GM18511 (cell line): ENCODE measurements around the gene MVB12B.

Source experiments
- ATAC-seq: cut with Tn5 transposase; IDR thresholded peaks from one replicate; pipeline ENCODE4 v1.9.1; 2021; ENCODE audit warnings: mild to moderate bottlenecking, moderate library complexity; ENCODE audit not compliant: unreplicated experiment

The MVB12B gene

DNA sequence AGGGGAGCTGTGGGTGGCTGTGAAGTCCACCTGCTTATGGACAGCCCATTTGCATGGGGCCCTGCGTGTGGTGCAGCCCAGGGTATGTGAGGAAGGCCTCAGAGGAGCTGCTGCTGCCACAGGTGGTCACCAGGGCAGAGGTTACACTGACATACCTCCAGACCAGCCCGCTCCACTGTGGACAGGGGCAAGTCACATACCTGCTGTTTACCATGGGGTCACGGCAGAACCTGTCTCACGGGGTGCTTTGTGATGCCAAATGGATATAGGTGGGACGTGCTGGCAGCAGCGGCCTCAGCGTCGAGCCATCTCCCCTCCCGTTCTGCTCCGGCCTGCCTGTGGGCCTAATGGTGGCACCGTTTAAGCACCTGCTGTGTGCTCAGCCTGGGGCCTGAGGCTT, 159.6 kb downstream of the MVB12B start:
- no peak for ATAC-seq

DNA sequence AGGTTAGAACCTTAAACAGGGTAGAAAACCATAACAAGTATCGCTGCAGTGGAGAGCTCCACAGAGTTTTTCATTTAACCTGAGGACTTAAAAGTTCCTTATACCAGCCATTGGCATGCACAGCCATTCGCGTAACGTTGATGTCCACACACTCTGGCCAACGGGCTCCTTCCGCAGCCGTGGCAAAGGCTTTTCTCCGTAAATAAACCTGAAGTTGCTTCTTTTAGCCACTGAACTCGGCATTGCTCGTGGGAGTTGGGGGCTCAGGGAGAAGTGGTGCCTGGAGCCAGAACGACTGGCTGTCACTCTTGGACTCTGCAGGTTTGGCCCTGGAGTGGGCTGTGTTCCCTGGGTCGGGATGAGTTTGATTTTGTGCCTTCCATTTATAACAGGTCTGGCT, 161.2 kb downstream of the MVB12B start:
- no peak for ATAC-seq

DNA sequence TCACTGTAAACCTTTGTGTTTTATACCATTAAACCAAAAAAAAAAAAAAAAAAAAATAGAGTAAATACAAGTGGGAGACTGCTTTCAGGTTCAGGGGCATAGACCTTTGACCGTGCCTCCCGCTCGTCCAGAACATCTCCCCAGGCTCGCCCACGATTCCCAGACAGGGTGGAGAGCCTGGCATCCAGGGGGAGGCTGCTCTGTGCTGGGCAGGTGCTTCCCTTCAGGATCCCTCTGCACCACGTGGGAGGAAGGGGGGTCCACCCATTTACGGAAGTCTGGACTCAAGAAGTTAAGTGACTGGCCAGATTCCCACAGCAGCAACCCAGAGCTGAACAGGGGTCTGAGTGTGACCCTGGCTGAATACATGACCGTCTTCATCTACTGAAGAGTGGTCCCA, 161.7 kb downstream of the MVB12B start:
- ATAC-seq = no peak

DNA sequence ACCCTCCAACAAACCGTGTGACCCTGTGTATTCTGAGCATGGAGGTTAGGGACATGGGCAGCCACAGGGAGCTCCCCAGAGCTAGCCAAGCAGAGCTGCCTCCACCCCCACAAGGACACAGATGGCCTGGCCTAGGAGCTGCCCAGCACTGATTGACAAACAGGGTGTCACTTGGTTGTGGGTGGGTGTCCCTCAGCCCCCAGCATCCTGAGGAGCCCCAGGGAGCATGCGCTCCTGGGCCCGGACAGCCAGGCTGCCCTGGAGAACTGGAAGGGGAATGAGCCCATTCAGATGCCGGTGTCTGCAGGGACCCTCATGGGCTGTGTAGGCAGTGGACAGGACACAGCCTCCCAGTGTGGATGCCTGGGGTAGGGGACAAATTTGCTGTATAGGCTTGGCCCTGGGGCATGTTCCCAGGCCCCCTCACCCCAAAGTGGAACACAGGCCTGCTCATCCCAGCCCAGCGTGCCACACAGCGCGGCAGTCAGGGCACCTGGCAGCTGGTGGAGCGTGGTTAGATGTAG, 162.3 kb downstream of the MVB12B start:
- ATAC-seq = no peak

DNA sequence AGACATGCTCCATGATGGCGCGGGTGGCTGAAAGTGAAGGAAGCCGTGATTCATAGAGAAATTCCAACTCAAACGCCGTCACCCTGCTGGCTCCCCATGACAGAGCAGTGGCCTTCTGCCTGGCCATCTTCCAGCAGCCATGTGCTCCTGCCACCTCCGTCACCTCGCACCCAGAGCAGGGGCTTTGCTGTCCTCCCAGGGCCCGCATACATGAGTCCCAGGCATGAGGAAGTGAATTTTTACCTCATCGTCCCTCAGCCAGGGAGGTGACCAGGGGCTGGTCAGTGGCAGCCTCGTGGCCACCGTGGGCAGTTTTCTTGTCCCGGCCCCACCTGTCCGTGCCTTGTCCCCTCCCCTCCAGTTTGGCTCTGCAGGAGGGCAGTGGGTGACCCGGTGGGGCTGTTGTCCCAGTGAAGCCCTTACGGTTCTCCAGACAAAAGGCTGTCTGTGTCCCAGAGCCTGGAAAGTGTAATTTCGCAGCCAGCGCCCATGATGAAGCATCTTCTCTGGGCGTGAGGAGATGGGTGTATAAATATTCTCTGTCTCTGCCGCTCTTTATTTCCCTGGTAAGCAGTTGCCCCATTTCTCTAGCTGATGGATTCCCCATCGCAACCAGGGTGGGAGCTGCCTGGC, 163.1 kb downstream of the MVB12B start:
- ATAC-seq = no peak

DNA sequence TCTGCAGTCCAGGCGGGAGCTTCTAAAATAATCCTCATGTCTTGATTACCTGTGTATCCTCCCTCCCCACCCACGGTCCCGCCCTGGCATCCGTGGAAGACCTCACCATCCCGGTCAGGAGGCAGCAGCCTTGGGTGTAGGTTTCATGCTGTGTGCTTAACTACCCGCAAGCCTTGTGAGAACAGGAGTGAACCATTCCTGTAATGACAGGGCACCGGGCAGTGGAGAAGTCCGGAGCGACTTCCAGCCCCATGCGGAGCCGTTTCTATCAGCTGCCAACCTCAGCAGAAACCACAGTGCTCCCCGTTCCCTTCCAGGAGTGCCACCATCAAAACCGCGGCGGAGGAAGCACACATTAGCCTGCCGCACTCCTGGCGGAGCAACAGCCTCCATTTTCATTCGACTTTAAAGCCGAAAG, 163.6 kb downstream of the MVB12B start:
- no peak for ATAC-seq

DNA sequence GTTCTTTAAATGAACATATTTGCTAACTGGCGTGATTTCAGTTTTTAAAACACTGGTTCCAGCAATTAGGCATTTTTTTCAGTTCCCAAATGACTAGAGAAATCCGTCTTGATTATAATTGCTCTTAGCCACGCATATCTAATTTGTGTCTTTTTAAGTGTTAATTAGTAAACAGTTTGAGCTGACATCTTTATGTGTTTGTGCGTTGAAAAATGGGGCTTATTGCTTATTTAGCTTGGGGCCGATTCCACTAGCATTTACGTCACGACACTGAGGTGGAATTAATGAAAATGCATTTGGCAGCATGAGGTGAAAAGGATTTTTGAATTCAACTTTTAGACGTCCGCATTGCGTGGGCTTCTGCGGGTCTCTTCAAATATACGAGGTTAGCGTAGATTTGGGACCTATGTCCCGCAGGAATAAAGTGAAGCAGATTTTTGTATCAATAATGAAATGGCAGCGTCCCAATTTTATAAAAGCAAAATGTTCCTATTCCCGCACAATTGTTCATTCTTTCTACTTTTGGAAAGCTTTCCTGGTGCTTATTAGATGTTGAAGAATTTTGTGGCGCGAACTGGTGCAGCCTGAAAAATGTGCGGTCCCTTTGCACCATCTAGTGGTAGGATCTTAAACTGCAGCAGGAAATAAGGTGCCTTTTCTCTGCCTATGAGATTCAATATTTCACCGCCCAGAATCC, 164.4 kb downstream of the MVB12B start:
- no peak for ATAC-seq

DNA sequence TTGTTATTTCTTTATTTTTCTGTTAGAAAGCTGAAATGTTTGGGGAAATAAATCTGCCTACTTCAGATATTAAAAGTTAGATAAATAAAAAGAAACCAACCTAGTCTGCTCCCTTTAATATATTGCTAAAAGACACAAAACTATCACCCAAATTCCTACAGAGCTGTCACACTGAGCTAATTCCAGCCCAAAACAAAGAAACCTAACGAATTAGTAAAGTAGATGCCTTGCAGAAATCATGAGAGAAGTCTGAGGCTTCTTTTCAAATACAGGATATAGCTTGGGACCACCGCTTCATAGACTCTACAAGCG, 164.9 kb downstream of the MVB12B start:
- no peak for ATAC-seq

DNA sequence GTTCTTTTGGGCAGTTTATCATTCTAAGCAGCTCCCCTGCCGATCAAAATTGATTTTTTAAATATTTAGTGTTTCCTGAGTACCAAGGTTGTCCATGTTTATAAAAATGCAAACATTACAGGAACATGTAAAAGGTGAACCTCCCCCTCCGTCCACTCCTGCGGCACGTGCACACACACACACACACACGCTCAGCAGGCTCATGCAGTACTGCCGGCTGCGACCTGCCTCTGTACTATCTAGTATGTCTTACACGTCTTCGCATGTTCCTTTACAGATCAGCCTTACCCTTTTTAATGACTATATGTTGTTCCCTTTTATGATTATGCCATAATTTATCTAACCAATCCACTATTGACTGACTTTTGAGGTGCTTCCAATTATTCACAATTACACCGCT, 165.3 kb downstream of the MVB12B start:
- no peak for ATAC-seq

DNA sequence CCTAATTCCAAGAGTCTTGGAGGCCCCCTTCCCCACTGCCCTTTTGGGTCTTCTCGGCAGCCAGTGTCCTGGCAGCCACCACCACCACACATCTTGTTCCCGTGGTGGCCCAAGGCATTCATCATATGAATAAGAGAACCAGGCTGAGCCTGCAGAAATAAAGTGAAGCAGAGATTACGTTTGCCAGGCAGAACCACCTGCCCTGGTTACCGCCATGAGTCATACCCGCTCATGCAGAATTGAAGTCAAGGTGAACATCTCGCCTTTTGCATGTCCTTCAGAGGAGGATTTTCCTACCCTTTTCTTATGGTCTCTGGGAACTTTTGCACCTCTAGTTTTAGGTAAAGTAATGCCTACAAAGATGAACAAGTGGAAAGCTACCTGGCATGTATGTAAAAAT, 167.6 kb downstream of the MVB12B start:
- ATAC-seq = no peak

DNA sequence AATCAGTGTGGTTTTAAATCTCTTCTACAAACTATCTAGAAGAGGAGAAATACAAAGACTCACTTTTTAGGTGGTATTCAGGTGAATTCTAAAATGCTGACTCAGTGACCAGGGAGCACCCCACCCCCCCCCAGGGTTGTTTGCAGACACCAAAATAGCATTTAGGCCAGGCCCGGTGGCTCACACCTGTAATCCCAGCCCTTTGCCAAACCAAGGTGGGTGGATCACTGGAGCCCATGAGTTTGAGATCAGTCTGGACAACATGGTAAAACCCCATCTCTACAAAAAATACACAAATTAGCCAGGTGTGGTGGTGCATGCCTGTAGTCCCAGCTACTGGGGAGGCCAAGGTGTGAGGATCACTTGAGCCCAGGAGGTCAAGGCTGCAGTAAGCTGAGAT, 168.1 kb downstream of the MVB12B start:
- no peak for ATAC-seq

DNA sequence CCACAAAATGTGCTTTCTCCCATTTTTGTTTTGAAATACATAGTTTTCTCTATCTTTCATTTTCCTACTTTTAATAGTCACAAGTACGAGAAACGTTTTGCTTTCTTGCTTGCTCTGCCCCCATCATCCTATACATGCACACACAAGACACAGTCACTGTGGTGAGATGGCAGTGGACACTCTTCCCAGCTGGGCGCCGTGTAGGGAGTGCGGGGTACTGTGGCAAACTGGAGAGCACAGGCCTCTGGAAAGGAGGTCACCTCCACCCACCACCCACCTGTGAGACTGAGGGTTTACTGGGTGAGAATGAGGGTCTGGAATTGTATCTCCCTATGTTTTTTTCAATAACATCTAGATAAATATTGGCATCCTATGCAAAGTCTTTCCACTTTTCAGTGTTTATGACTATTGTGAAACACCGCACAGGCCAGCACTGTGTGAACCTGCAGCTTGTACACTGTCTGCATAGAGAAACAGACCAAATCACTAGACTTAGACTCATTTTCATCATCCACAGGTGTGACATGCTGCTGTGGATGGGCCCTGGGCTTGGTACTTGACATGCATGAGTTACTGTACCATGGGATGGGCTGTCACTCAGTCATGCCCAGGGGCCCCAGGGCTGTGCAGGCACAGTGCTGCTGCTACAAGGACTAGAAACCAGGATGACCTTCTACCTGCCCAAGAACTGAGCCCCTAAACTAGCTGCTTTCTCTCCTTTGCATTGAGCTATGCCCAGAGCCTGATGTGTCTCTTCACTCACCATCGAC, 169.0 kb downstream of the MVB12B start:
- ATAC-seq = no peak

DNA sequence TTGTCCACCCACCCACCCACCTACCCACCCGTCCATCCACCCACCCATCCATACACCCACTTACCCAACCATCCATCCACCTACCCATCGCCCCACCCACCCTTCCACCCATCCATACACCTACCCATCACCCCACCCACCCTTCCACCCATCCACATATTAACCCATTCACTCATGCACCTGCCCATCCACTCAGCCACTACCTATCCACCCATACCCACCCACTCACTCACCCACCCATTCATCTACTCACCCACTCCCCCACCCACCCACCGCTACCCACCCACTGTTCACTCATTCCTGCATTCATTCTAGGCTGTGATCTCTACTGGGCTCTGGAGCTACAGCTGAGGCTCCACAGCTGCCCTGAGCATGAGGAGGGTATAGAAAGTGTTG, 169.6 kb downstream of the MVB12B start:
- no peak for ATAC-seq

DNA sequence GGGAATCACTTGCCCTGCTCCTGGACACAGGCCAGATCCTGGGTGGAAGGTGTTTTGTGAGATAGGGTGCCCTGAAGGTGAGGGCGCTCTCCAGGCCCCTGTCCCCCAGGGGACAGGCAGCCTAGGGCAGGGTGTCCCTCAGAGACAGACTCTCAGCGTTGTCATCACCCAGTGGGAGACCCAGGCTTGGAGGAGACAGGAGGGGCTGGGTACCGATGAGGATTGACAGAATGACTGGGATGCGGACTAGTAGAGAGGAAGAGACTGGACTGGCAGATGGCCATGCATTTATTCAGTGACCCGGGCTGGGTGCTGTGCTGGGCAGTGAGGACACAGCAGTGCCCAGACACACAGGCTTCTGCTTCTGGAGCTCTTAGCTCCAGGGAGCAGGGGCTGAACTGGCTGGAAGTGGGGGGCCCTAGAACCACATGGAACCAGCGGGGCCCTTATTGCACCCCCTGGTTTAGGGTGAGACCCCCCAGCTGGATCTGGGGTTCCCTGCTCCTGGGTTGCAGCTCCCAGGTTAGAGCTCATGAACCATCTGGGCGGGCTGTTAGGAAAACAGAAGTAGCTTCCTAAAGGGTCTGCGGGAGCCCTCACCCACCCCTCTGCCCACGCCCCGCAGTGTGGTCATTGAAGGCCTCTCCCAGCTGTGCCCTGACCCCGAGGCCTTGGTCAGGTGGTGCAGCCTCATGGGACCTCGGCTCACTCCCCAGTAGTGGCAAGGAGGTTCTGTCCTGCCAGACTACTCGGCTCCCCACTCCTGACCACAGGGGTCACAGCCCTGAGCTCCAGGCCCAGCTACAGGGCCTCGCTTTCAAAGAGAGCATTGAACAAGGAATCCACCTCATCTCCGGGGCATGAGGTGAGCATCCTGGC, 170.4 kb downstream of the MVB12B start:
- no peak for ATAC-seq

DNA sequence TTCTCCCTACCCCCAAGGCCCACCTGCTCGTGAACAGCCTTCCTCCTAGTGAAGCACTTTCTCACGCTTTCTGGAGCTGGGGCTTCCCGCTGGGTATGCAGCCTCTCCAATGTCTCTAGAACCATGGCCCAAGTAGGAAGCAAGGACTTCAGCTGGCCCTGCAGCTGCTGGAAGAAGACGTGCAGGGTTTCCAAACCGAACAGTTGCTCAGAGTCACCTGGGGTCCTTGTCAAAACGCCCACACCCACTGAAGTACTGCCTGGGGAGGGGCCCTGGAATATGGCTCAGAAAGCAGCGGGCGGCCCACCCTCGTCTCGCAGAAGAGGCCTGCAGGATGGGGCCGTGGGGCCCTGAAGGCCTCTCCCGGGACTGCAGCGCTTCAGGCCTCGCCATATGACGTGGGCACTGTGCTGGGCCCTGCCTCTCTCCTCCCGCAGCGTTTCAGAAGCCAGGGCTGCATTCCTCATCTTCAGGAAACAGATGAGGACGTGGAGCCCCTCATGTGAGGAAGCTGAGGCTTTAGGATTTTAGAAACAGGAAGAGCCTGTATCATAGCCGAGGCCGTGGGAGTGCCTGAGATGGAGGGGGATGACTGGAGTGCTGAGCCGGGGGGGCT, 171.1 kb downstream of the MVB12B start:
- no peak for ATAC-seq

DNA sequence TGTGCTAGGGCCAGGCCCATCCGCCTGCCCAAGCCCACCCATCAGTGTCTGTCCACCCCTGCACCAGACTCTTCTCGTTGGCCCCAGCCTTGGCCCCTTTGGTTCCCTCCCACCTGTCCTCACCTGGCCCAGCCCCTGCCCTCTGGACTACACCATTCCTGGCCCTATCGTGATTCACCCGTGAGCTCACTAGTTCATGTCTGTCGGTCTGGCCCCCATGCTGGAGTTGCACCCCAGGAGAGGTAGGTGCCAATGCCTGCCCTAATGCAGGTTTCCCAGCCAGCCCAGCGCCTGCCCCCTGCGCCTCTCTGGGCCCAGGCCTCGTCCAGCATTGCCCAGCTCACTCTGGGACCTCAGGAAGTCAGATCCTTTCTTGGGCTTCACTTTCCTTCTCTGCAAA, 171.7 kb downstream of the MVB12B start:
- ATAC-seq = no peak

DNA sequence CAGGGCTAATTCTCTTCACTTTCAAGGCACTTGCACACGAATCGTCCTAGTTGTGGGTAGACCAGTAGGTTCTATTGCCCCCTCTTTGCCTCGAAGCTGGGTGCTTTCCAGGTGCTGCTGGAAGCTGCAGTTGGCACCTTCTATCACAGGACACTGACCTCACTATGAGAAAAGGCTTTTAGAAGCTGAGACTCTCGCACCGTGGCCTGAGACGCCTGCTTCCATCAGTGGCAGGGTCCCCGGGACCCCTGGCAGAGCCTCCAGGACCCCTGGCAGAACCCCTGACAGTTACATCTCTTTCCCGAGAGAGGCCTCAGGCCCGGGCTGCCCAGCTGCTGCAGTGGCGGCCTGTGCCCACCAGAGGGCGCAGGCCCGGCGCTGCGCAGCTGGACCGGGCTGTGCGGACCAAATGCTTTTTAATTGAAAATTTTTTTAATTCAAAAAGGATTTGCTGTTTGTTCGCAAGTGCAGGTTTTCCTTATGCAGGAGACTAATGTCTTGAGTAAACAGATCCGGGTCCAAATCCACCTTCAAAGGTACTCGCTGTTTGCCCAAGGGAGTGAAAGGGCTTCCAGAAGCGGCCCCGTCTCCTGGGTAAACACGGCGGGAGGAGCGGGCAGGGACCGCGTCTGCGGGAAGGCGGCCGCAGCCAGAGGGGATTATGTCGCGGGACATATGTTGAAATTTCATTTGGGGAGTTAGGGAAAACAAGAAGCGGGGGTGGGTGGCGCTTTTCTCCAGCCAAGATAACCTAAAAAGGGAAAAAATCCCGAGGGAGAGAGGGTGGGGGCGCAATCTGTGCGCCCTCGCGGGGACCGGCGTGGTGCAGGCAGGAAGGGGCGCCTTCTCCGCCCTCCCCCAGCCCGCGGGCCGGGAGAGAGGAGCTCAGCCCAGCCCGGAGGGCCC, 172.6 kb downstream of the MVB12B start:
- no peak for ATAC-seq

DNA sequence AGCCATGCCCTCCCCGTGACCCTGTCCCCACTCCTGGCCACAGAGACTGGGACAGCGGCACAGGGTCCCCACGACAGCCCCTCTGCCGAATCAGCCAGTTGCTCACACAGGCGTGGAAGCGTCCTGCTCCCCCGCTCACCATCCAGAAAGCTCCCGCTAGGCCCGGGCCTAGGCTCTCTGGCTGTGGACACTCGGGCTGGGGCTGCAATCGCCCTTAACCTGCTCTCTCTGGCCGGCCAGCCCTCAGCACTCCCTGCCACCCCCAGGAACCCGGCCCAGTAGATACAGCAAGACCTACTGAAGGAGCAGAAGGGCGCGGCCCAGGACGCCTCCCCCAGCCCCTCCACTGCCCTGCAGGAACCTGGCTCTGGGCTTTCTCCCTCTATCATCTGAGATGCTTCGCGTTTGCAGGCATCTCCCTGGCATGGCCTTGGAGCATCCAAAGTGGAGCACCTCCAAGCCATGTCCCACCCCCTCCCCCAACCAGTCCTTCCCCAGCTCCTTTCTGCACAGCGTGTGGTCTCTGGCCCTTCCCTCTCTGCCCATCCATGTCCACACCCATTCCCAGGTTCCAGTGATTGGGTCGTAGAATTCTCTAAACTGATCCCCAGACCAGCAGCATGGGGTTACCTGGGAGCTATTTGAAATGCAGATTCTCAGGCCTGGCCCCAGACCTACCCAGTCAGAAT, 173.4 kb downstream of the MVB12B start:
- ATAC-seq = no peak
